ENCODE measurements around the gene LRRC4.

LRRC4 gene

DNA sequence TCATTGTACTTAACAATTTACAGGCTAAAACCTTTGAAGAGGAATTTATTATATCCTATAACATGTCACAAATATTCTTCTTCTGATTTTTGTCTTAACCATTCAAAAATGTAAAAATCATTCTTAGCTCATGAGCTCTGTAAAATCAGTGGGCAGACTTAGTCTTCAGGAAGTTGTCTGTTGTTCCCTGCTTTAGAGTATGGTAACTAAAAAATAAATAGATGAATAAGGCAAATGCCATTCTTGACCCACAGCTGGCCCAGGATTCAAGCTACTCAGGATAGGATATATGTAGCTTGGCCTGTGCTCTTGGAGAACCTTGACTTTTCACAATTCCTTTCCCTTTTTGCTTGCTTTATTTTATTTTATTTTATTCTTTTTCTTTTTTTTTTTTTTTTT lies 51.5 kb downstream of the LRRC4 start:
- Mint-ChIP-seq H3K27me3 (ENCODE audit: low read depth, poor library complexity) (no peaks in the 10 kb centered on the region), H3K36me3 (ENCODE audit: low read depth) (peaks cover 33% of the 10 kb centered on the region), H3K4me3 (no peak overlapping the region), H3K9me3 (peaks cover 20% of the 10 kb centered on the region), H3K4me1 (peaks cover 23% of the 10 kb centered on the region), H3K27ac (no peak overlapping the region)
- DNase-seq = no peak
- TF ChIP-seq, protein P1, sequence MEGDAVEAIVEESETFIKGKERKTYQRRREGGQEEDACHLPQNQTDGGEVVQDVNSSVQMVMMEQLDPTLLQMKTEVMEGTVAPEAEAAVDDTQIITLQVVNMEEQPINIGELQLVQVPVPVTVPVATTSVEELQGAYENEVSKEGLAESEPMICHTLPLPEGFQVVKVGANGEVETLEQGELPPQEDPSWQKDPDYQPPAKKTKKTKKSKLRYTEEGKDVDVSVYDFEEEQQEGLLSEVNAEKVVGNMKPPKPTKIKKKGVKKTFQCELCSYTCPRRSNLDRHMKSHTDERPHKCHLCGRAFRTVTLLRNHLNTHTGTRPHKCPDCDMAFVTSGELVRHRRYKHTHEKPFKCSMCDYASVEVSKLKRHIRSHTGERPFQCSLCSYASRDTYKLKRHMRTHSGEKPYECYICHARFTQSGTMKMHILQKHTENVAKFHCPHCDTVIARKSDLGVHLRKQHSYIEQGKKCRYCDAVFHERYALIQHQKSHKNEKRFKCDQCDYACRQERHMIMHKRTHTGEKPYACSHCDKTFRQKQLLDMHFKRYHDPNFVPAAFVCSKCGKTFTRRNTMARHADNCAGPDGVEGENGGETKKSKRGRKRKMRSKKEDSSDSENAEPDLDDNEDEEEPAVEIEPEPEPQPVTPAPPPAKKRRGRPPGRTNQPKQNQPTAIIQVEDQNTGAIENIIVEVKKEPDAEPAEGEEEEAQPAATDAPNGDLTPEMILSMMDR (IDR thresholded peaks at IDR 0.05) = no peak

DNA sequence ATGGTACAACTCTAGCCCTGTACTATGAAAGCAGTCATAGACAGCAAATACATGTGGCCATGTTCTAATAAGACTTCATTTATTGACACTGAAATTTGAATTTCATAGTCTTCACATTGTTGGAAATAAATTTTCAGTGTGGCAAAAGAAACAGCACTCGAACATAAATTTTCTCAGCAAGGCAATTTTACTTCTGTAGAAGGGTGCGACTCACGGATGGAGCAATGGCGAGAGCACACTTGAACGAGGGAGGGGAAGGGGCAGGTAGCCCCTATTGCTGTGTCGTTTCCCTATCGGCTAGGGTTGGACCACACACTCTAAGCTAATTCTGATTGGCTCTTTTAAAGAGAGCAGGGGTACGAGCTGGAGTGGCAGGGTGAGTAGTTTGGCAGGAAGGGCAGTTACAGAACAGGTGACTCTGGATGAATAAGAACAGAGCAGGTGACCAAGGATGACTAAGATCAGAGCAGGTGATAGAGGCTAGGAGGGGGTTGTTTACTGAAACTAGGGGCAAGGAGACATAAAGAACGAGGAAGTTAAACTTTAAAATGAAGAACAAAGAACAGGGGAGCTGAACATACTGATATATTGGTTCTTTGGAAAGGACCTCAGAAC lies 52.0 kb downstream of the LRRC4 start:
- TF ChIP-seq, protein P1 (IDR thresholded peaks at IDR 0.05) = no peak
- H3K4me1 Mint-ChIP-seq = peaks cover 28% of the 10 kb centered on the region
- DNase-seq = no peak
- no peak overlapping the region for H3K4me3 Mint-ChIP-seq
- no peak overlapping the region for H3K27ac Mint-ChIP-seq
- H3K36me3 Mint-ChIP-seq (ENCODE audit: low read depth) = peaks cover 33% of the 10 kb centered on the region
- H3K9me3 Mint-ChIP-seq = peaks cover 20% of the 10 kb centered on the region
- no peaks in the 10 kb centered on the region for H3K27me3 Mint-ChIP-seq (ENCODE audit: low read depth, poor library complexity)

DNA sequence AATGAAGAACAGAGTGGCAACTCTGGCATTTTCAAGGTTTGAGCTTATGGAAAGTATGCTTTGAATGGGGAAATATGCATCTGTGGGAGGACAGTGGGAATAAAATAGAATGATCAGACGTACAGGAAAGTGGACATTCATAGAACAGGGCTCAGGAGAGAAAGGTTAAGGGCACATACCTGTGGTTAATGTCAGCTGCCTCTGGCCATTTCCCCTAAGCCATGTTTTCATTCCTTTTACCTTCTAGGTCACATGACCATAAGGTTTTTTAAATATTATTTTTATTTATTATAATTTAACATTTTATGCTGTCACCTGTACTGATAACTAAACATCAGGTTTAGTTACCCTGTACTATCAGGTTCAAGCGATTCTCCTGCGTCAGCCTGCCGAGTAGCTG lies 52.8 kb downstream of the LRRC4 start:
- no peak for DNase-seq
- H3K9me3 Mint-ChIP-seq = peaks cover 20% of the 10 kb centered on the region
- TF ChIP-seq, protein P1 (IDR thresholded peaks at IDR 0.05) = no peak
- H3K4me3 Mint-ChIP-seq = no peak overlapping the region
- H3K27ac Mint-ChIP-seq = no peak overlapping the region
- H3K27me3 Mint-ChIP-seq (ENCODE audit: low read depth, poor library complexity) = no peaks in the 10 kb centered on the region
- peaks cover 33% of the 10 kb centered on the region for H3K36me3 Mint-ChIP-seq (ENCODE audit: low read depth)
- H3K4me1 Mint-ChIP-seq = peaks cover 35% of the 10 kb centered on the region
